ENCODE data around the gene TRIM71.

Gene TRIM71

GRCh38 chr3:32869513-32870047 is 51.8 kb downstream of the TRIM71 start:
- no peaks in the 10 kb centered on the region for H3K36me3 ChIP-seq (ENCODE audit: insufficient read depth, low read length)
- H3K4me3 ChIP-seq (ENCODE audit: low read depth, low read length, poor library complexity, severe bottlenecking), result no peak overlapping the region
- no peaks in the 10 kb centered on the region for H3F3A ChIP-seq (ENCODE audit: insufficient read depth, low read length)
- H2AFZ ChIP-seq (ENCODE audit: low read length), result no peak overlapping the region
- H3K27ac ChIP-seq (ENCODE audit: low read depth, low read length, poor library complexity, severe bottlenecking), result no peak overlapping the region
- no peak overlapping the region for H3K4me2 ChIP-seq (ENCODE audit: low read length)
- no peaks in the 10 kb centered on the region for H3K4me1 ChIP-seq (ENCODE audit: insufficient read depth, low read length, severe bottlenecking)
- no peaks in the 10 kb centered on the region for H3K9me3 ChIP-seq (ENCODE audit: low read length)
- no peaks in the 10 kb centered on the region for H4K20me1 ChIP-seq (ENCODE audit: insufficient read depth, low read length)
- H3K27me3 ChIP-seq (ENCODE audit: insufficient read depth, low read length), result no peaks in the 10 kb centered on the region
- no peaks in the 10 kb centered on the region for H3K79me2 ChIP-seq (ENCODE audit: insufficient read depth, low read length)
- no peak for TF ChIP-seq CTCF (IDR thresholded peaks at IDR 0.05; ENCODE audit: low read length)
- H3K9ac ChIP-seq (ENCODE audit: low read length), result no peak overlapping the region
- H3K9me2 ChIP-seq (ENCODE audit: low read depth, low read length), result no peaks in the 10 kb centered on the region

GRCh38 chr3:32870373-32871095 is 52.7 kb downstream of the TRIM71 start:
- no peaks in the 10 kb centered on the region for H3K27me3 ChIP-seq (ENCODE audit: insufficient read depth, low read length)
- H3K9me3 ChIP-seq (ENCODE audit: low read length), result no peaks in the 10 kb centered on the region
- H3K79me2 ChIP-seq (ENCODE audit: insufficient read depth, low read length), result no peaks in the 10 kb centered on the region
- no peak overlapping the region for H3K4me2 ChIP-seq (ENCODE audit: low read length)
- H3K36me3 ChIP-seq (ENCODE audit: insufficient read depth, low read length), result no peaks in the 10 kb centered on the region
- no peaks in the 10 kb centered on the region for H4K20me1 ChIP-seq (ENCODE audit: insufficient read depth, low read length)
- no peak overlapping the region for H3K9ac ChIP-seq (ENCODE audit: low read length)
- no peaks in the 10 kb centered on the region for H3K4me1 ChIP-seq (ENCODE audit: insufficient read depth, low read length, severe bottlenecking)
- TF ChIP-seq CTCF (IDR thresholded peaks at IDR 0.05; ENCODE audit: low read length) (no peak), EZH2 (IDR thresholded peaks at IDR 0.05; ENCODE audit: borderline replicate concordance, low read length) (no peak)
- no peaks in the 10 kb centered on the region for H3F3A ChIP-seq (ENCODE audit: insufficient read depth, low read length)
- no peak overlapping the region for H2AFZ ChIP-seq (ENCODE audit: low read length)
- H3K27ac ChIP-seq (ENCODE audit: low read depth, low read length, poor library complexity, severe bottlenecking), result no peak overlapping the region
- H3K4me3 ChIP-seq (ENCODE audit: low read depth, low read length, poor library complexity, severe bottlenecking), result no peak overlapping the region
- H3K9me2 ChIP-seq (ENCODE audit: low read depth, low read length), result no peaks in the 10 kb centered on the region

GRCh38 chr3:32871273-32871672 is 53.5 kb downstream of the TRIM71 start:
- H3K9me2 ChIP-seq (ENCODE audit: low read depth, low read length), result no peaks in the 10 kb centered on the region
- no peaks in the 10 kb centered on the region for H3K79me2 ChIP-seq (ENCODE audit: insufficient read depth, low read length)
- TF ChIP-seq CTCF (IDR thresholded peaks at IDR 0.05; ENCODE audit: low read length) (no peak), EZH2 (IDR thresholded peaks at IDR 0.05; ENCODE audit: borderline replicate concordance, low read length) (no peak)
- no peak overlapping the region for H3K4me3 ChIP-seq (ENCODE audit: low read depth, low read length, poor library complexity, severe bottlenecking)
- no peak overlapping the region for H3K9ac ChIP-seq (ENCODE audit: low read length)
- no peak overlapping the region for H3K27ac ChIP-seq (ENCODE audit: low read depth, low read length, poor library complexity, severe bottlenecking)
- no peak overlapping the region for H3K4me2 ChIP-seq (ENCODE audit: low read length)
- no peaks in the 10 kb centered on the region for H3K27me3 ChIP-seq (ENCODE audit: insufficient read depth, low read length)
- H2AFZ ChIP-seq (ENCODE audit: low read length), result no peak overlapping the region
- H3K36me3 ChIP-seq (ENCODE audit: insufficient read depth, low read length), result no peaks in the 10 kb centered on the region
- no peaks in the 10 kb centered on the region for H3K9me3 ChIP-seq (ENCODE audit: low read length)
- no peaks in the 10 kb centered on the region for H4K20me1 ChIP-seq (ENCODE audit: insufficient read depth, low read length)
- H3F3A ChIP-seq (ENCODE audit: insufficient read depth, low read length), result no peaks in the 10 kb centered on the region
- H3K4me1 ChIP-seq (ENCODE audit: insufficient read depth, low read length, severe bottlenecking), result no peaks in the 10 kb centered on the region
